Measurements from ENCODE around the gene TIPRL.

The TIPRL gene

DNA sequence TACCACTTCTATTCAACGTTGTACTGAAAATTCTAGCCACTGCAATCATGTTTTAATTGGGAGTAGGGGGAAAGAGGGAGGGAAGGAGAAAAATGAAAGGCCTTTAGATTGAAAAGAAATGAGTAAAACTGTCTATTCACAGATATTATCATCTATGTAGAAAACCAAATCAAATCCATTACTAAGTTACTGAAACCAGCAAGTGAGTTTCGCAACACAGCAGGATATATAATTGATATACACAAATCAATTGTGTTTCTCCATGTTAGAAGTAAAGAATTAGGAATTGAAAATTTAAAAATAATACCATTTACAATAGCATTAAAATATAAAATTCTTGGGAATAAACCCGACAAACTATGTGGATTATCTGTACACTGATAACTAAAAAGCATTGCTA, 66.3 kb downstream of the TIPRL start:
- TF ChIP-seq SIN3A (IDR thresholded peaks at IDR 0.05; ENCODE audit: borderline replicate concordance, insufficient read depth, low read length) (no peak), POLR2AphosphoS5 (IDR thresholded peaks at IDR 0.05; ENCODE audit: low read depth, low read length) (no peak), TAF1 (IDR thresholded peaks at IDR 0.05; ENCODE audit: borderline replicate concordance, insufficient read depth, low read length) (no peak), FOXP2 (optimal IDR thresholded peaks at IDR 0.05; ENCODE audit: borderline replicate concordance, extremely low read depth, extremely low read length, insufficient read depth) (no peak)
- TF ChIP-seq, protein P1, sequence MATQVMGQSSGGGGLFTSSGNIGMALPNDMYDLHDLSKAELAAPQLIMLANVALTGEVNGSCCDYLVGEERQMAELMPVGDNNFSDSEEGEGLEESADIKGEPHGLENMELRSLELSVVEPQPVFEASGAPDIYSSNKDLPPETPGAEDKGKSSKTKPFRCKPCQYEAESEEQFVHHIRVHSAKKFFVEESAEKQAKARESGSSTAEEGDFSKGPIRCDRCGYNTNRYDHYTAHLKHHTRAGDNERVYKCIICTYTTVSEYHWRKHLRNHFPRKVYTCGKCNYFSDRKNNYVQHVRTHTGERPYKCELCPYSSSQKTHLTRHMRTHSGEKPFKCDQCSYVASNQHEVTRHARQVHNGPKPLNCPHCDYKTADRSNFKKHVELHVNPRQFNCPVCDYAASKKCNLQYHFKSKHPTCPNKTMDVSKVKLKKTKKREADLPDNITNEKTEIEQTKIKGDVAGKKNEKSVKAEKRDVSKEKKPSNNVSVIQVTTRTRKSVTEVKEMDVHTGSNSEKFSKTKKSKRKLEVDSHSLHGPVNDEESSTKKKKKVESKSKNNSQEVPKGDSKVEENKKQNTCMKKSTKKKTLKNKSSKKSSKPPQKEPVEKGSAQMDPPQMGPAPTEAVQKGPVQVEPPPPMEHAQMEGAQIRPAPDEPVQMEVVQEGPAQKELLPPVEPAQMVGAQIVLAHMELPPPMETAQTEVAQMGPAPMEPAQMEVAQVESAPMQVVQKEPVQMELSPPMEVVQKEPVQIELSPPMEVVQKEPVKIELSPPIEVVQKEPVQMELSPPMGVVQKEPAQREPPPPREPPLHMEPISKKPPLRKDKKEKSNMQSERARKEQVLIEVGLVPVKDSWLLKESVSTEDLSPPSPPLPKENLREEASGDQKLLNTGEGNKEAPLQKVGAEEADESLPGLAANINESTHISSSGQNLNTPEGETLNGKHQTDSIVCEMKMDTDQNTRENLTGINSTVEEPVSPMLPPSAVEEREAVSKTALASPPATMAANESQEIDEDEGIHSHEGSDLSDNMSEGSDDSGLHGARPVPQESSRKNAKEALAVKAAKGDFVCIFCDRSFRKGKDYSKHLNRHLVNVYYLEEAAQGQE (IDR thresholded peaks at IDR 0.05; ENCODE audit: insufficient read depth in 1 of 2, low read depth in 2 of 2, low read length in 2 of 2) = no peak

DNA sequence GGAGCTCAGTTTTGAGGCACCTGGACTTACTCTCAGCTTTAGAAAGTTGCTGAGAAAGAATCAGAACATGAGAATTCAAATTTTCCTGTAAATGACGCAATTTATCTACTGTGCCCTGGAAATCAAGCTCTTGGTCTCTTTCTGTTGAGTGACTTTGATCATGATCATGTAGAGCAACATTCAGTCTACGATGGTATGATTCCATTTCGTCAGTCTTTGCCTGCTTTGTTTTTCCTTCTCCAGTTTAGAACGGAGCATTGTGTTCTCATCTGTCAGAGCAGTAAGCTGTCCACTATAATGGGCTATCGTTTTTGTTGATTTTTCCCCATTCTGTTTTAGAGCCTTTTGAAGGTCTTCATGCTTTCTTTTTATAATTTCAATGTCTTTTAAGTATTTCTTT, 67.7 kb downstream of the TIPRL start:
- no peak for TF ChIP-seq POLR2AphosphoS5 (IDR thresholded peaks at IDR 0.05; ENCODE audit: low read depth, low read length)
- TF ChIP-seq, protein P1 (IDR thresholded peaks at IDR 0.05; ENCODE audit: insufficient read depth in 1 of 2, low read depth in 2 of 2, low read length in 2 of 2) = no peak
- TF ChIP-seq TAF1 (IDR thresholded peaks at IDR 0.05; ENCODE audit: borderline replicate concordance, insufficient read depth, low read length) = no peak
- no peak for TF ChIP-seq SIN3A (IDR thresholded peaks at IDR 0.05; ENCODE audit: borderline replicate concordance, insufficient read depth, low read length)
- no peak for TF ChIP-seq FOXP2 (optimal IDR thresholded peaks at IDR 0.05; ENCODE audit: borderline replicate concordance, extremely low read depth, extremely low read length, insufficient read depth)
